ENCODE measurements around the gene GUF1. TPM values are rescaled to one million over a fixed set of nuclear protein-coding genes. Genes with fewer than 3 reads are reported as not detected.

GUF1 gene
- total and polyA plus RNA-seq, 10 of the 15 experiments (the other 5 are each of a cell fraction or from before 2014, with no cell fraction given) = 5.8 to 37.1 (median 24.8) TPM

DNA sequence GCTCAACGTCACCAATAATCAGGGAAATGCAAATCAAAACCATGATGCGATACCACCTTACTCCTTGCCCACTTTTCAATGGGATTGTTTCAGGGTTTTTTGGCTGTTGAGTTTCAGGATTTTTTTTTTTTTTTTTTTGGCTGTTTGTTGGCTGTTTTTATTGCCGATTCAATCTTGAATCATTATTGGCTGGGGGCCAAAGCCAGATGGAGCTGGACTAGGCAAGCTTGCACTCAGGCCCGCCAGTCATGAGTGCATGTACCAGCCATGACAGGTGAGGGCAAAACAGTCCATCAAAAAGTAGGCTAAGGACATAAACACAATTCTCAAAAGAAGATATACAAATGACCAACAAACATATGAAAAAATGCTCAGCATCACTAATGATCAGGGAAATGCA is 40.1 kb upstream of the GUF1 start:
- SMC1A ChIA-PET (ENCODE audit: uncharacterized antibody, unreplicated experiment) = interaction anchor here (0.7 kb wide), 1 partner anchor 82 kb away, joined by 5 read pairs; no protein-coding TSS in a partner anchor
- intact Hi-C loops (cut with micrococcal nuclease; ENCODE audit: unreplicated experiment) (no loop called here), in situ Hi-C loops (cut with MboI) (no loop called here)
- POLR2A ChIA-PET = no interaction called here
- no TSS peak for BruUV-seq (replicated peaks)
- Histone ChIP-seq H3K9ac (ENCODE audit: control insufficient read depth, insufficient read depth, low read length) (no peak overlapping the region), H3K36me3 (ENCODE audit: control insufficient read depth in 2 of 2, insufficient read depth in 2 of 2, low read length in 1 of 2) (no peaks in the 10 kb centered on the region), H3K9me3 (replicated peaks; ENCODE audit: control insufficient read depth, insufficient read depth, low read length) (no peaks in the 10 kb centered on the region), H2AFZ (ENCODE audit: control insufficient read depth, low read depth, low read length) (no peak overlapping the region), H4K20me1 (ENCODE audit: control insufficient read depth, insufficient read depth) (no peaks in the 10 kb centered on the region), H3K4me1 (ENCODE audit: control insufficient read depth, insufficient read depth, low read length) (no peaks in the 10 kb centered on the region), H3K27ac (ENCODE audit: control insufficient read depth, insufficient read depth) (no peak overlapping the region), H3K4me3 (no peak overlapping the region), H3K79me2 (ENCODE audit: control insufficient read depth, insufficient read depth, low read length) (no peaks in the 10 kb centered on the region), H3K4me2 (ENCODE audit: control insufficient read depth, insufficient read depth) (no peak overlapping the region), H3K27me3 (replicated peaks in 1 of 2; ENCODE audit: control insufficient read depth in 2 of 2, insufficient read depth in 2 of 2, low read length in 1 of 2) (no peaks in the 10 kb centered on the region)
- 44% methylated on average over 3 of the region's 4 CpGs for WGBS (ENCODE audit: insufficient coverage, insufficient replicate concordance, low lambda C conversion rate, missing lambda C conversion rate)
- FAIRE-seq (no peak), DNase-seq (ENCODE audit: low read depth, low spot score) (no peak), ATAC-seq (no peak)
- no peak for TF ChIP-seq ZNF24 (IDR thresholded peaks at IDR 0.05)
- no peak for TF ChIP-seq CBX3 (IDR thresholded peaks at IDR 0.05; ENCODE audit: borderline replicate concordance, low read depth)
- TF ChIP-seq, protein P1, sequence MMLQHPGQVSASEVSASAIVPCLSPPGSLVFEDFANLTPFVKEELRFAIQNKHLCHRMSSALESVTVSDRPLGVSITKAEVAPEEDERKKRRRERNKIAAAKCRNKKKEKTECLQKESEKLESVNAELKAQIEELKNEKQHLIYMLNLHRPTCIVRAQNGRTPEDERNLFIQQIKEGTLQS (IDR thresholded peaks at IDR 0.05; ENCODE audit: borderline replicate concordance, extremely low read depth, low read depth, low read length) = no peak
- no peak for TF ChIP-seq RB1 (IDR thresholded peaks at IDR 0.05; ENCODE audit: borderline replicate concordance)
- TF ChIP-seq, protein P2, sequence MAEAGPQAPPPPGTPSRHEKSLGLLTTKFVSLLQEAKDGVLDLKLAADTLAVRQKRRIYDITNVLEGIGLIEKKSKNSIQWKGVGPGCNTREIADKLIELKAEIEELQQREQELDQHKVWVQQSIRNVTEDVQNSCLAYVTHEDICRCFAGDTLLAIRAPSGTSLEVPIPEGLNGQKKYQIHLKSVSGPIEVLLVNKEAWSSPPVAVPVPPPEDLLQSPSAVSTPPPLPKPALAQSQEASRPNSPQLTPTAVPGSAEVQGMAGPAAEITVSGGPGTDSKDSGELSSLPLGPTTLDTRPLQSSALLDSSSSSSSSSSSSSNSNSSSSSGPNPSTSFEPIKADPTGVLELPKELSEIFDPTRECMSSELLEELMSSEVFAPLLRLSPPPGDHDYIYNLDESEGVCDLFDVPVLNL (IDR thresholded peaks at IDR 0.05; ENCODE audit: low read depth, low read length) = no peak
- TF ChIP-seq, protein P3, sequence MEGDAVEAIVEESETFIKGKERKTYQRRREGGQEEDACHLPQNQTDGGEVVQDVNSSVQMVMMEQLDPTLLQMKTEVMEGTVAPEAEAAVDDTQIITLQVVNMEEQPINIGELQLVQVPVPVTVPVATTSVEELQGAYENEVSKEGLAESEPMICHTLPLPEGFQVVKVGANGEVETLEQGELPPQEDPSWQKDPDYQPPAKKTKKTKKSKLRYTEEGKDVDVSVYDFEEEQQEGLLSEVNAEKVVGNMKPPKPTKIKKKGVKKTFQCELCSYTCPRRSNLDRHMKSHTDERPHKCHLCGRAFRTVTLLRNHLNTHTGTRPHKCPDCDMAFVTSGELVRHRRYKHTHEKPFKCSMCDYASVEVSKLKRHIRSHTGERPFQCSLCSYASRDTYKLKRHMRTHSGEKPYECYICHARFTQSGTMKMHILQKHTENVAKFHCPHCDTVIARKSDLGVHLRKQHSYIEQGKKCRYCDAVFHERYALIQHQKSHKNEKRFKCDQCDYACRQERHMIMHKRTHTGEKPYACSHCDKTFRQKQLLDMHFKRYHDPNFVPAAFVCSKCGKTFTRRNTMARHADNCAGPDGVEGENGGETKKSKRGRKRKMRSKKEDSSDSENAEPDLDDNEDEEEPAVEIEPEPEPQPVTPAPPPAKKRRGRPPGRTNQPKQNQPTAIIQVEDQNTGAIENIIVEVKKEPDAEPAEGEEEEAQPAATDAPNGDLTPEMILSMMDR (IDR thresholded peaks at IDR 0.05 in 2 of 3, conservative IDR thresholded peaks at IDR 0.05 in 1 of 3; ENCODE audit: control insufficient read depth in 2 of 3, extremely low read depth in 1 of 3, insufficient read depth in 1 of 3, low read depth in 3 of 3, low read length in 3 of 3) = no peak
- no peak for TF ChIP-seq PAX5 (IDR thresholded peaks at IDR 0.05; ENCODE audit: borderline replicate concordance, low read depth, low read length)
- TF ChIP-seq WRNIP1 (IDR thresholded peaks at IDR 0.05; ENCODE audit: borderline replicate concordance, low read depth, low read length) = no peak
- no peak for TF ChIP-seq SPI1 (IDR thresholded peaks at IDR 0.05; ENCODE audit: borderline replicate concordance, insufficient read depth, low read depth, low read length)
- no peak for TF ChIP-seq BACH1 (IDR thresholded peaks at IDR 0.05; ENCODE audit: borderline replicate concordance)
- no peak for TF ChIP-seq NFYA (IDR thresholded peaks at IDR 0.05; ENCODE audit: borderline replicate concordance, low read depth, low read length)
- TF ChIP-seq HDAC6 (IDR thresholded peaks at IDR 0.05; ENCODE audit: unreplicated experiment) = no peak
- no peak for TF ChIP-seq MEF2A (IDR thresholded peaks at IDR 0.05; ENCODE audit: insufficient read depth, low read depth, low read length)
- TF ChIP-seq TARDBP (IDR thresholded peaks at IDR 0.05; ENCODE audit: borderline replicate concordance) = no peak
- TF ChIP-seq NBN (IDR thresholded peaks at IDR 0.05) = no peak
- no peak for TF ChIP-seq ATF7 (IDR thresholded peaks at IDR 0.05; ENCODE audit: low read depth)
- CTCF ChIA-PET = no interaction called here
- RAD21 ChIA-PET (ENCODE audit: unreplicated experiment) = no interaction called here
